Activated CD8-positive, alpha-beta memory T cell treated with anti-CD3 and anti-CD28 coated beads, Interleukin-2, amount 50 U/mL, for 24 hours (primary cell): Measurements from ENCODE around the gene EEFSEC.

Experiments
- DNase-seq: peaks from one replicate; pipeline ENCODE4 v3.0.0-alpha.2; 2020; ENCODE audit errors: extremely low read depth

Gene EEFSEC

GRCh38 chr3:128412180-128413002, 259.1 kb downstream of the EEFSEC start:
- no peak for DNase-seq

GRCh38 chr3:128413003-128413370, 259.7 kb downstream of the EEFSEC start:
- no peak for DNase-seq

GRCh38 chr3:128413413-128414205, 260.3 kb downstream of the EEFSEC start:
- DNase-seq = no peak

- DNase-seq = no peak
Observed at GRCh38 chr3:128415200-128415772, 262.0 kb downstream of the EEFSEC start.

GRCh38 chr3:128415773-128416577, 262.7 kb downstream of the EEFSEC start:
- DNase-seq = no peak

GRCh38 chr3:128416578-128417211, 263.4 kb downstream of the EEFSEC start:
- DNase-seq = no peak

- no peak for DNase-seq
Observed at GRCh38 chr3:128418900-128419299, 265.6 kb downstream of the EEFSEC start.

GRCh38 chr3:128419311-128419710, 266.0 kb downstream of the EEFSEC start:
- DNase-seq = no peak

- DNase-seq = no peak
Observed at GRCh38 chr3:128420289-128420688, 267.0 kb downstream of the EEFSEC start.

GRCh38 chr3:128420720-128421438, 267.6 kb downstream of the EEFSEC start:
- DNase-seq = no peak

- no peak for DNase-seq
Observed at GRCh38 chr3:128421439-128421836, 268.2 kb downstream of the EEFSEC start.

GRCh38 chr3:128421966-128422365, 268.7 kb downstream of the EEFSEC start:
- no peak for DNase-seq

GRCh38 chr3:128422762-128423524, 269.7 kb downstream of the EEFSEC start:
- DNase-seq = no peak

- no peak for DNase-seq
Observed at GRCh38 chr3:128423525-128424147, 270.4 kb downstream of the EEFSEC start.

- DNase-seq = no peak
Observed at GRCh38 chr3:128424508-128425069, 271.3 kb downstream of the EEFSEC start.

- no peak for DNase-seq
Observed at GRCh38 chr3:128425142-128425845, 272.0 kb downstream of the EEFSEC start.

- DNase-seq = no peak
Observed at GRCh38 chr3:128425846-128426127, 272.5 kb downstream of the EEFSEC start.

- no peak for DNase-seq
Observed at GRCh38 chr3:128426128-128426921, 273.0 kb downstream of the EEFSEC start.
